BLaER1 (cell line): ENCODE measurements around the gene SERINC4.
"Not testable (repeated sequence)": the region's sequence is repeated elsewhere in the genome, so short reads cannot be mapped to it uniquely, and the experiment has no call there.

Experiments used
- H3K27ac ChIP-seq: shearing (Covaris generic); formaldehyde crosslinking; 2 replicates; pipeline ENCODE4 v1.8.1; 2022
- H3K27me3 ChIP-seq: shearing (Covaris generic); formaldehyde crosslinking; 2 replicates; pipeline ENCODE4 v1.8.1; 2022
- H3K36me3 ChIP-seq: shearing (Covaris generic); formaldehyde crosslinking; 2 replicates; pipeline ENCODE4 v1.8.1; 2022
- H3K4me1 ChIP-seq: shearing (Covaris generic); formaldehyde crosslinking; 2 replicates; pipeline ENCODE4 v1.8.1; 2022
- H3K4me2 ChIP-seq: shearing (Covaris generic); formaldehyde crosslinking; 2 replicates; pipeline ENCODE4 v1.8.1; 2022
- H3K4me3 ChIP-seq: shearing (Covaris generic); formaldehyde crosslinking; 2 replicates; pipeline ENCODE4 v1.8.1; 2022
- H3K9ac ChIP-seq: shearing (Covaris generic); formaldehyde crosslinking; 2 replicates; pipeline ENCODE4 v1.8.1; 2022
- H3K9me3 ChIP-seq: shearing (Covaris generic); formaldehyde crosslinking; 2 replicates; pipeline ENCODE4 v1.8.1; 2022
- H4K20me1 ChIP-seq: shearing (Covaris generic); formaldehyde crosslinking; 2 replicates; pipeline ENCODE4 v1.8.1; 2022
- Cebpa-rat ChIP-seq: shearing (Covaris generic); IDR thresholded peaks from 2 replicates; pipeline ENCODE4 v1.8.1; 2022

The SERINC4 gene

DNA sequence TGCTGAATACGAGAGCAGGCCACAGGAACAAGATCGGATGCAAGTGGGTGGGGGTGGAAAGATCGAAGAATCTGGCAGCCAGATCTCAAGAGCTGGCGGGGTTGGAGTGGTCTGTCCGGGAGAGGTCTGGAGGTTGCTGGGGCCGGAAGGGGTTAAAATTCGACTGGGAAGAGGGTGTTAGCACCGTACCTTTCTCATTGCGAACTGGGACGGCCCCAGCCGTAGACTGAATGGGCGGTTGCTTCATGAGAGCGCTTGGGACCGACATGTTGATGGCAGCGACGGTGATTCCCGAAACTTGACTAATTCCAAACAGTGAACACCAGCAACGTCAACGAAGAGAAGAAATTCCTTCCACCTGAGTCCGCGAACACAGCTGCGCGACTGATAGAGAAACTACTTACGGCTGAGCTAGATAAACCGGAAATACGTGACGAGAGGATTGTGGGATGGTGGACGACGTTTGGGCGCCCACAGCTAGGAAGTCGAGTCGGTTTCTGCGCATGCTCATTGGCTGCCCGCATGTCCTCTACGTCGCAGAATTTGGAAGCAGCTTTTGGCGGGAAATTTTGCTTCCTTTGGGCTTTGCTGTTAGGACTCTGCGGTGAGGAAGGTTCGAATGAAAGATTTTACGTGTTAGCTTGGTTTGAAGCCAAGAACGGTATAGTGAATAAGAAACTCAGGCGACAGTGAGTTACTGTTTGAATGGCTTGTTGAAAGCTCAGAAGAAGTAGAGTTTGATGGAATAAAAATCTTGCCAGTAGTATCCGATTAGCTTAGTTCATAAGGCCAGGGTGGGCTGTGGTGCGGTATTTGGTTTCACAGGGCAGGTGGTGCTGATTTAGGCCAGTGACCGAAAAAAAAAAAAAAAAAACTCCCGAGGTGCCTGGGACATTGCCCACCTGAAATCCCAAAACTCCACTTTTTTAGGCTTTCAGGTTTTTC is 24.6 kb upstream of the SERINC4 start, which contains the start of gene MFAP1:
Gene MFAP1, minus strand, starts transcription at position 389 of the 945 bp plus-strand sequence. Its CDS starts 121 bp downstream, at position 268.
- TF ChIP-seq Cebpa-rat: no peak
- Histone ChIP-seq H3K4me1 (peaks cover 67% of the 10 kb centered on the region), H3K27ac (peak within 1 kb of the TSS; percentile 88)

DNA sequence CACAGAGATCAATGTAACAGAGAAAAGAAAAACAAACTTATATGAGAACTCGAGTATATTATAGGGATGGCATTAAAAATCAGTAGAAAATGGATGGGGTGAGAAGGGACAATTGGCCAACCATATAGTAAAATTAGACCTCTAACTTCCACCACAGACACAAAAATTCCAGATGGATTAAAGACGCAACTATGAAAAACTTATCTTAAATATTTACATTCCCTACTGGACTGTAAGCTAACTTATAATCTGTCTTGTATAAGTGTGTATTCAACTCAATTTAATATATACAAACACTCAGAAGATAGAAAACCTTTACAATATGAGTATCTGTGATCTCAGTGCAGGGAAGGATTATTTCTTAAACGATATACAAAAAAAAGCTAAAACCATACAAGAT is 21.5 kb upstream of the SERINC4 start:
- Histone ChIP-seq H3K4me1 (peaks cover 61% of the 10 kb centered on the region), H3K27me3 (no peaks in the 10 kb centered on the region), H3K9ac (no peak overlapping the region), H3K9me3 (no peaks in the 10 kb centered on the region), H3K4me3 (no peak overlapping the region), H3K4me2 (peak overlapping the region; percentile 87), H3K27ac (no peak overlapping the region), H3K36me3 (peaks cover 46% of the 10 kb centered on the region), H4K20me1 (peaks cover 41% of the 10 kb centered on the region)
- TF ChIP-seq Cebpa-rat: no peak

More for the DNA sequence above, 24.6 kb upstream of the SERINC4 start, which contains the start of gene MFAP1:
- Histone ChIP-seq H3K9me3 (no peaks in the 10 kb centered on the region), H3K27me3 (no peaks in the 10 kb centered on the region), H3K4me2 (peak within 1 kb of the TSS; percentile 87), H3K36me3 (peaks cover 25% of the 10 kb centered on the region), H3K4me3 (peak within 1 kb of the TSS; percentile 82), H4K20me1 (peaks cover 15% of the 10 kb centered on the region), H3K9ac (peak within 1 kb of the TSS; percentile 90)

DNA sequence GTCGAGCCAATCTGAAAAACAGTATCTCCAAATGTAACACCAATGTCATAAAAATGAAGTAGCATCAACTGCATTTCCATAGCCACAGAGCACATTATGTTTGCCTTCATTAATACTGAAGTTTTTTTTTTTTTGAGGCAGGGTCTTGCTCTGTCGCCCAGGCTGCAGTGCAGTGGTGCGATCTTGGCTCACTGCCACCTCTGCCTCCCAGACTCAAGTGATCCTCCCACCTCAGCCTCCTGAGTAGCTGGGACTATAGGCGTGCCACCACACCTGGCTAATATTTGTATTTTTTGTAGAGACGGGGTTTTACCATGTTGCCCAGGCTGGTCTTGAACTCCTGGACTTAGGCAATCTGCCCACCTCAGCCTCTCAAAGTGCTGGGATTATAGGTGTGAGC is 15.0 kb upstream of the SERINC4 start:
- Histone ChIP-seq H3K36me3 (peaks cover 93% of the 10 kb centered on the region), H4K20me1 (peaks cover 31% of the 10 kb centered on the region), H3K4me1 (peaks cover 22% of the 10 kb centered on the region)
- not testable (repeated sequence) for H3K9ac ChIP-seq, H3K4me3 ChIP-seq, H3K4me2 ChIP-seq, H3K27ac ChIP-seq, H3K9me3 ChIP-seq, H3K27me3 ChIP-seq

DNA sequence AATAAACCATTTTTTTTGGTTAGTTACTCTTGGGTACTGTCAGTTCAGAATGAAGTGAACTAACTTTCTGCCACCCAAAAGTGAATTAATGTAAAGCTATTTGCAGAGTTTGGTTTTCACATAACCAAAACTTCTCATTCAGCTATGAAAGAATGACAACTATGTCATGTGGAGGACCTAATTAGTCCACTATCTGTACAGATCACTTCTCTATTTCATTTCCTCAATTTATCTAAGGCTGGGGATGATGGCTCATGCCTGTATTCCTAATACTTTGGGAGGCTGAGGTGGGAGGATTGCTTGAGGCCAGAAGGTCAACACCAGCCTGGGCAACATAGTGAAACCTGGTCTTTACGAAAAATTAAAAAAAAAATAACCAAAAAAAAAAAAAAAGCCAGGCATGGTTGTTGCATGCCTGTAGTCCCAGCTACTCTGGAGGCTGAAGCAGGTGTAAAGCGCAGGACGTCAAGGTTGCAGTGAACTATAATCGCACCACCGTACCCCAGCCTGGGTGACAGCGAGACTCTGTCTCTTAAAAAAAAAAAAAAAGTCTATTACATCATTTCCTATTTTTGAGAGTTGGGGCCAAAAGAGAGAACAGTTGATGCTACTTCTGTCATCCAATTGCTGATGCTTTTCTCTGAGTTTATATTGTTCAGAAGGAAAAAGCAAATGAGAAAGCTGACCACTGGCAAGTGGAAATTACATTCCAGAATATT is 9.1 kb upstream of the SERINC4 start:
- no peaks in the 10 kb centered on the region for H3K4me1 ChIP-seq
- no peaks in the 10 kb centered on the region for H3K27me3 ChIP-seq
- no peaks in the 10 kb centered on the region for H3K9me3 ChIP-seq
- H3K4me3 ChIP-seq: no peak overlapping the region
- peaks cover 100% of the 10 kb centered on the region for H3K36me3 ChIP-seq
- TF ChIP-seq Cebpa-rat: no peak
- 0 out of 2 replicates have a peak overlapping the region, but pooled peaks have one; percentile 13 for H3K27ac ChIP-seq
- no peak overlapping the region for H3K4me2 ChIP-seq
- no peaks in the 10 kb centered on the region for H4K20me1 ChIP-seq
- no peak overlapping the region for H3K9ac ChIP-seq

DNA sequence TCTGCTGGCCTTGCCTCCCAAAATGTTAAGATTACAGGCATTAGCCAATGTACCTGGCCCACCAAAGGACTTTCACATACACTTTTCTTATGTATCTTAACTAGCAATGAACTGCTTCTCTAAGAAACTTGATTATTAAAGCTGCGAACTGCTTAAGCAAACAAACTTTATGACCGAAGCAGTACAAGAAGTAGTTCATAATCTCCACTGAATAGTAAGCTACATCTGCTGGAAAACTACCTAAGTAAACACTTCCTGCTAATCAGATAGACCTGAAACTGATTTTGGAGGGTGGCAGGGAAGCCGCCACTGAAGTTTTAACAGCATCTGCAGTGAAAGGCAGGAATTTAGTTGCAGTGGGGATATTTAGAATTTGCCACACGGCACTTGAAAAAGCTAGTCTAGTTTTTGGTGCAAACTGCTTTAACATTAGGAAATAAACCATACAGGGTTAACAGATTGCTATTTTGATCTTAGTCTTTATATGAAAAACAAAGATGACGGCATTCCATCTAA is 8.5 kb upstream of the SERINC4 start:
- H3K27ac ChIP-seq: no peak overlapping the region
- H3K4me2 ChIP-seq: no peak overlapping the region
- TF ChIP-seq Cebpa-rat: no peak
- no peak overlapping the region for H3K9ac ChIP-seq
- no peaks in the 10 kb centered on the region for H3K4me1 ChIP-seq
- no peaks in the 10 kb centered on the region for H3K27me3 ChIP-seq
- peaks cover 100% of the 10 kb centered on the region for H3K36me3 ChIP-seq
- H4K20me1 ChIP-seq: no peaks in the 10 kb centered on the region
- H3K9me3 ChIP-seq: no peaks in the 10 kb centered on the region
- no peak overlapping the region for H3K4me3 ChIP-seq

DNA sequence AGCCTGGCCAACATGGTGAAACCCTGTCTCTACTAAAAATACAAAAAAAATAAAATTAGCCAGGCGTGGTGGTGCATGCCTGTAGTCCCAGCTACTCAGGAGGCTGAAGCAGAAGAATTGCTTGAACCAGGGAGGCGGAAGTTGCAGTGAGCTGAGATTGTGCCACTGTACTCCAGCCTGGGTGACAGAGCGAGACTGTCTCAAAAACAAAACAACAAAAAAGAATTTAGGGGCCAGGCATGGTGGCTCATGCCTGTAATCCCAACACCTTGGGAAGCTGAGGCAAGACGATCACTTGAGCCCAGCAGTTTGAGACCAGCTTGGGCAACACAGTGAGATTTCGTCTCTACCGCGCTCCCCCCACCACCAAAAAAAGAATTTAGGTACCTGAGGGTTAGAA is 2.7 kb upstream of the SERINC4 start:
- H3K36me3 ChIP-seq: peaks cover 89% of the 10 kb centered on the region
- not testable (repeated sequence) for H3K9ac ChIP-seq, H3K9me3 ChIP-seq, H3K27me3 ChIP-seq, H3K4me2 ChIP-seq, H4K20me1 ChIP-seq, H3K4me3 ChIP-seq, H3K27ac ChIP-seq
- peaks cover 29% of the 10 kb centered on the region for H3K4me1 ChIP-seq

DNA sequence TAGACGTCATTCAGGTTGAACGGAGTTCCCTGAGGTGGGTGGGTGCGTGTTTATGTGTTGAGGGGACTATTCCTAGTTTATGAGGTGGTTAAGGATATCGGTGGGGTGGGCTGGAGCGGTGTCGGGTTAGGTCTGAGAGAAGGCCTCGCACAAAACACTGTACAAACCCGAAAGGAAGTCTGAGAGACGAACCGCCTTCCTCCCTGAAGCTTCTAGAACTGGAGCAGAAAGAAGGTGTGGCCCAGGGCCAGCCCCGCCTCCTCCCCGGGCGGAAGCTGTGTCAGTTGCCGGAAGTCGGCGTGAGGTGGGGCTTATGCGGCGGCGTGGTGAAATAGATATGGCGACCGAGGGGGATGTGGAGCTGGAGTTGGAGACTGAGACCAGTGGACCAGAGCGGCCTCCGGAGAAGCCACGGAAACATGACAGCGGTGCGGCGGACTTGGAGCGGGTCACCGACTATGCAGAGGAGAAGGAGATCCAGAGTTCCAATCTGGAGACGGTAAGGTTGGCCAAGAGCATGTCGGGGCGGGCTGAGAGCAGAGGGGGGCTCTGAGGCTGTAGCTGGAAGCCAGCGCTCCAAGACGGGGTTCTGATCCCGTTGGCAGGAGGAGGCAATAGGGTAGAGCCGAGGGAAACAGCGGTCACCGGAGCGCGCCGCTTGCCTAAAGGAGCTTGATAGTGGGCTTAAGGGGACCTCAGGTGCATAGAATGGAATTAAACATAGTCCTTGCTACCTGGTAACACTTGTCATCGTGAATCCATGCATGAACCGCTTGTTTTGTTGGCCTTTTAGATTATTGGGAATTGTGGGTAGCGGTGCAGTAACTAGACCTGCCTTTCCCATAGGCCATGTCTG is 494 bp upstream of the SERINC4 start, which contains the start of gene HYPK:
Gene HYPK, plus strand, starts transcription at position 314 of the 856 bp plus-strand sequence. Its CDS starts 24 bp downstream, at position 338.
- H3K9ac ChIP-seq: peak within 1 kb of the TSS; percentile 89
- peaks cover 89% of the 10 kb centered on the region for H3K36me3 ChIP-seq
- H3K27me3 ChIP-seq: no peaks in the 10 kb centered on the region
- TF ChIP-seq Cebpa-rat: no peak
- H4K20me1 ChIP-seq: peaks cover 29% of the 10 kb centered on the region
- H3K4me1 ChIP-seq: peaks cover 31% of the 10 kb centered on the region
- H3K9me3 ChIP-seq: no peaks in the 10 kb centered on the region
- peak within 1 kb of the TSS; percentile 94 for H3K4me3 ChIP-seq
- H3K27ac ChIP-seq: peak within 1 kb of the TSS; percentile 87
- H3K4me2 ChIP-seq: peak within 1 kb of the TSS; percentile 95

DNA sequence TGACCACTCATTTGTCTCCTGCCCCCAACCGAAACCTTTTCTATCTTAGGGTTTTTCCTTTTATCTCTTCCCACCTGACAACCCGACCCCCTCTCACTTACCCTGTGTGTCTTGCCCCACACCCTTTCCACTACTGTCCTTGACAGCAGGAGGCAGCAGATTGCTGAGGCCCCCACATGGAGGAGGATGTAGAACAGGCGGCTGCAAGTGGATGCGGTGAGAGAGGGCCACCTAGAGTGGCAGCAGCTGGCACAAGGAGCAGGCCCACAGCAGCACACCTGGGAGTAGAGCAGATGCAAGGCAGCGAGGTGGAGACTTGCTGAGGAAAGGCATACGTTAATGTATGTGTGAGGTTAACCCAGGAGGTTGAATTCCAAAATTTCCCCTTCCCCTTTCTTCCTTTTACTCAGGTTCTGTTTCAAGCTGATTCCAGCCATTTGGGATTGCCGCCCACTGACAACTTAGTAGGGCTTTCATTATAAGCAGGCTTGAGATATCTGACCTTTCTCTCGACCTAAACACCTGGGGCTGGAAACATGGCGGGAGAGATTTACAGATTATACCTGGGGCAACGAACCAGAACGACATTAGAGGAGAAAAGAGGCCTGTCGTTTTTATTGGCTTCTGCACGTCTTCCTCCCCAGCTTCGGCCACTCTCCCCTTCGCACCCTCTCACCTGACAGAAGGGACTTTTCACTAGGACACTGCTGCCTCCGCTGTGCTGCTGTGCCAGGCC is 643 bp downstream of the SERINC4 start:
- Histone ChIP-seq H3K4me2 (peak overlapping the region; percentile 95), H3K4me3 (peak overlapping the region; percentile 94; the same call in 1 of the 2 replicates), H3K27me3 (no peaks in the 10 kb centered on the region), H4K20me1 (peaks cover 40% of the 10 kb centered on the region), H3K36me3 (peaks cover 89% of the 10 kb centered on the region), H3K4me1 (peaks cover 43% of the 10 kb centered on the region), H3K27ac (peak overlapping the region; percentile 87), H3K9me3 (no peaks in the 10 kb centered on the region), H3K9ac (no peak overlapping the region)
- TF ChIP-seq Cebpa-rat: no peak
